HepG2 (cell line): Measurements from ENCODE around the gene MYH7. TPM values are rescaled to one million over a fixed set of nuclear protein-coding genes. Genes with fewer than 3 reads are reported as not detected.

Source experiments
- ELF1 ChIP-seq: sonication (generic); formaldehyde crosslinking; IDR thresholded peaks from 2 replicates; pipeline ENCODE4 v1.4.0; 2020; ENCODE audit warnings: missing genetic modification reagents
- HNRNPH1 ChIP-seq: fragments of 200-400 bp; formaldehyde crosslinking; optimal IDR thresholded peaks from 2 replicates; pipeline ENCODE3; 2017; ENCODE audit warnings: mild to moderate bottlenecking, low read depth, low read length
- HOXA3 ChIP-seq: sonication (generic); formaldehyde crosslinking; IDR thresholded peaks from 2 replicates; pipeline ENCODE4 v1.5.0; 2020; ENCODE audit warnings: missing genetic modification reagents
- TMF1 ChIP-seq: sonication (generic); formaldehyde crosslinking; IDR thresholded peaks from 2 replicates; pipeline ENCODE4 v1.8.1; 2022; ENCODE audit warnings: low read depth, missing genetic modification reagents
- UBTF ChIP-seq: sonication (generic); formaldehyde crosslinking; IDR thresholded peaks from 2 replicates; pipeline ENCODE4 v1.4.0; 2020; ENCODE audit warnings: mild to moderate bottlenecking, missing genetic modification reagents
- ZNF614 ChIP-seq: IDR thresholded peaks from 2 replicates; pipeline ENCODE4 v1.6.1; 2018; ENCODE audit warnings: missing biosample characterization, missing genetic modification reagents, inconsistent platforms, borderline replicate concordance
- ZNF687 ChIP-seq: sonication (generic); formaldehyde crosslinking; IDR thresholded peaks from 2 replicates; pipeline ENCODE4 v1.5.1; 2020; ENCODE audit warnings: mild to moderate bottlenecking, missing genetic modification reagents, moderate library complexity
- ZNF839 ChIP-seq: sonication (generic); formaldehyde crosslinking; IDR thresholded peaks from 2 replicates; pipeline ENCODE4 v1.4.0; 2020; ENCODE audit warnings: missing genetic modification reagents, mild to moderate bottlenecking, borderline replicate concordance
- polyA plus RNA-seq, 8 experiments: library from polyadenylated mRNA; depleted of rRNA in 3 of 8; stranded (reverse) in 7 of 8; unstranded in 1 of 8; fragments of >200 nt; fragmentation: Illumina TruSeq in 4 of 8; extraction: Trizol in 4 of 8; gene quantifications; 2 replicates each; pipeline versions ENCODE4 v1.2.1 to v1.2.3, GENCODE V29; 2011 to 2016; ENCODE audit warnings: low read depth in 4 of 8, missing spikeins in 1 of 8, mixed read lengths in 1 of 8; ENCODE audit not compliant: insufficient read depth in 1 of 8
- total RNA-seq, 5 experiments: library from RNA; depleted of rRNA; stranded (reverse); fragments of >200 nt; fragmentation: Illumina TruSeq; extraction: Trizol; gene quantifications; 2 replicates each; pipeline ENCODE4 v1.2.3, GENCODE V29; 2016; ENCODE audit warnings: low read depth in 1 of 5
- TF ChIP-seq, protein P1 (sequence below): sonication (generic); formaldehyde crosslinking; IDR thresholded peaks from 2 replicates; pipeline ENCODE4 v1.8.1; 2023; ENCODE audit warnings: mild to moderate bottlenecking, missing genetic modification reagents, borderline replicate concordance

Gene MYH7
- total and polyA plus RNA-seq, 2 of the 13 experiments (the other 11 are each of a cell fraction or from before 2014, with no cell fraction given): 0.04 TPM; not detected in 1

DNA sequence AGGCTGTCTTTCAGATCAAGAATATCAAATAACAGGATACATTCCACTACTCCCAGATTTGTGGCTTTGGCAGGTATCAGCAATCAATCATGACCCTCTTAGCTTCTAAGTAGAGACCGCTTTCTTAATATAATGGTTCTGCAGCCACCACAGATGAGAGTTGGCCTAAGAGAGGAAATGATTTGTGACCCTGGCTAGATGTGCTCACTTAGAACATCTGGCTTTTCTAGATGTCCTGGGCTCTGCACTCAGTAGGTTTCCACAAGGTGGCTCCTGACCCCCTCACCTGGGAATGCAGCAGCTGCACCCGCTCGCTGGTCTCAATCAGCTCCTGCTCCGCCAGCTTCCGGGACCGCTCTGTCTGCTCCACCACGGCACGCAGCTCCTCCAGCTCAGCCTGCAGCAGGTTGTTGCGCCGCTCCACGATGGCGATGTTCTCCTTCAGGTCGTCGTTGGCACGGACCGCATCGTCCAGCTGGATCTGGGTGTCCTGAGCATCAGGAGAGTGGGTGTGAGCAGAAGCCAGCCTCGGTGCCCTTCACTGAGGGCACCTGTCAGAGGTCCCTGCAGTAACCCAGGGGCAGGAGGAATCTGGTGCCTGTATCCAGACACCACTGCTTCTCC is 49.7 kb downstream of the MYH7 start (continued):
- TF ChIP-seq UBTF: 0 out of 2 replicates have a peak, but pooled peaks have one; percentile 28
- no peak for TF ChIP-seq HNRNPH1
- no peak for TF ChIP-seq HOXA3 (CRISPR knock-in tag)
- TF ChIP-seq ZNF687: peak; percentile 49
- TF ChIP-seq ZNF839 (CRISPR knock-in tag): 0 out of 2 replicates have a peak, but pooled peaks have one; percentile 45
- TF ChIP-seq, protein P1, sequence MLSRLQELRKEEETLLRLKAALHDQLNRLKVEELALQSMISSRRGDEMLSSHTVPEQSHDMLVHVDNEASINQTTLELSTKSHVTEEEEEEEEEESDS (CRISPR knock-in tag): no peak
- no peak for TF ChIP-seq ZNF614 (CRISPR knock-in tag)
- peak; percentile 62 for TF ChIP-seq ELF1 (CRISPR knock-in tag)
- no peak for TF ChIP-seq TMF1 (CRISPR knock-in tag)
